HepG2 (cell line): Measurements from ENCODE around the gene RRAD. TPM values are rescaled to one million over a fixed set of nuclear protein-coding genes. Genes with fewer than 3 reads are reported as not detected.

Source experiments
- BRD4 ChIP-seq: sonication (generic); formaldehyde crosslinking; IDR thresholded peaks from 2 replicates; pipeline ENCODE4 v1.4.0; 2020; ENCODE audit warnings: missing genetic modification reagents
- FOXA3 ChIP-seq: IDR thresholded peaks from 2 replicates; pipeline ENCODE4 v1.6.1; 2016; ENCODE audit warnings: missing genetic modification reagents, missing compliant biosample characterization
- GATA4 ChIP-seq: sonication (generic); IDR thresholded peaks from 2 replicates; pipeline ENCODE4 v1.6.1; 2016; ENCODE audit warnings: antibody characterized with exemption, low read depth, borderline replicate concordance
- KDM1A ChIP-seq: IDR thresholded peaks from 2 replicates; pipeline ENCODE4 v1.6.1; 2016; ENCODE audit warnings: missing compliant biosample characterization
- MTA3 ChIP-seq: sonication (generic); formaldehyde crosslinking; IDR thresholded peaks from 2 replicates; pipeline ENCODE4 v1.4.0; 2020; ENCODE audit warnings: missing genetic modification reagents
- NFKB2 ChIP-seq: sonication (generic); formaldehyde crosslinking; IDR thresholded peaks from 2 replicates; pipeline ENCODE4 v1.4.0; 2020; ENCODE audit warnings: missing genetic modification reagents, borderline replicate concordance
- NR2F6 ChIP-seq, 2 experiments: IDR thresholded peaks; 2 replicates each; pipeline ENCODE4 v1.6.1; 2016; ENCODE audit warnings: antibody characterized with exemption in 1 of 2, mild to moderate bottlenecking in 1 of 2
- RELA ChIP-seq: sonication (generic); formaldehyde crosslinking; IDR thresholded peaks from 2 replicates; pipeline ENCODE4 v1.4.0; 2020; ENCODE audit warnings: missing genetic modification reagents
- SALL1 ChIP-seq: sonication (generic); formaldehyde crosslinking; IDR thresholded peaks from 2 replicates; pipeline ENCODE4 v1.8.0; 2022; ENCODE audit warnings: mild to moderate bottlenecking, missing genetic modification reagents
- YEATS4 ChIP-seq: sonication (generic); formaldehyde crosslinking; IDR thresholded peaks from 2 replicates; pipeline ENCODE4 v1.4.0; 2020; ENCODE audit warnings: missing genetic modification reagents, borderline replicate concordance
- ZNF10 ChIP-seq: sonication (generic); formaldehyde crosslinking; IDR thresholded peaks from 2 replicates; pipeline ENCODE4 v1.4.0; 2020; ENCODE audit warnings: mild to moderate bottlenecking, low read depth, missing genetic modification reagents, borderline replicate concordance
- ZNF143 ChIP-seq: sonication (generic); formaldehyde crosslinking; IDR thresholded peaks from 2 replicates; pipeline ENCODE4 v1.4.0; 2020; ENCODE audit warnings: missing genetic modification reagents
- ZNF207 ChIP-seq: fragments of 450-650 bp; IDR thresholded peaks from 2 replicates; pipeline ENCODE4 v1.6.1; 2016; ENCODE audit warnings: antibody characterized with exemption, borderline replicate concordance
- ZNF333 ChIP-seq: sonication (generic); formaldehyde crosslinking; IDR thresholded peaks from 2 replicates; pipeline ENCODE4 v1.4.0; 2020; ENCODE audit warnings: mild to moderate bottlenecking, missing genetic modification reagents, borderline replicate concordance
- ZNF335 ChIP-seq: sonication (generic); formaldehyde crosslinking; IDR thresholded peaks from 2 replicates; pipeline ENCODE4 v1.4.0; 2020; ENCODE audit warnings: missing genetic modification reagents
- ZNF484 ChIP-seq: sonication (generic); formaldehyde crosslinking; IDR thresholded peaks from 2 replicates; pipeline ENCODE4 v1.5.1; 2020; ENCODE audit warnings: mild to moderate bottlenecking, low read depth, missing genetic modification reagents, borderline replicate concordance
- ZNF615 ChIP-seq: sonication (generic); formaldehyde crosslinking; IDR thresholded peaks from 2 replicates; pipeline ENCODE4 v1.5.0; 2020; ENCODE audit warnings: mild to moderate bottlenecking, missing genetic modification reagents, borderline replicate concordance
- polyA plus RNA-seq, 8 experiments: library from polyadenylated mRNA; depleted of rRNA in 3 of 8; stranded (reverse) in 7 of 8; unstranded in 1 of 8; fragments of >200 nt; fragmentation: Illumina TruSeq in 4 of 8; extraction: Trizol in 4 of 8; gene quantifications; 2 replicates each; pipeline versions ENCODE4 v1.2.1 to v1.2.3, GENCODE V29; 2011 to 2016; ENCODE audit warnings: low read depth in 4 of 8, missing spikeins in 1 of 8, mixed read lengths in 1 of 8; ENCODE audit not compliant: insufficient read depth in 1 of 8
- total RNA-seq, 5 experiments: library from RNA; depleted of rRNA; stranded (reverse); fragments of >200 nt; fragmentation: Illumina TruSeq; extraction: Trizol; gene quantifications; 2 replicates each; pipeline ENCODE4 v1.2.3, GENCODE V29; 2016; ENCODE audit warnings: low read depth in 1 of 5
- TF ChIP-seq, protein P1 (sequence below): sonication (generic); formaldehyde crosslinking; IDR thresholded peaks from 2 replicates; pipeline ENCODE4 v1.5.0; 2020; ENCODE audit warnings: mild to moderate bottlenecking, missing genetic modification reagents
- TF ChIP-seq, protein P2 (sequence below): sonication (generic); formaldehyde crosslinking; IDR thresholded peaks from 2 replicates; pipeline ENCODE4 v1.4.0; 2020; ENCODE audit warnings: mild to moderate bottlenecking, missing genetic modification reagents
- TF ChIP-seq, protein P3 (sequence below): sonication (generic); formaldehyde crosslinking; IDR thresholded peaks from 2 replicates; pipeline ENCODE4 v1.5.0; 2020; ENCODE audit warnings: missing genetic modification reagents
- TF ChIP-seq, protein P4 (sequence below): sonication (generic); formaldehyde crosslinking; IDR thresholded peaks from 2 replicates; pipeline ENCODE4 v1.4.0; 2020; ENCODE audit warnings: missing genetic modification reagents
- TF ChIP-seq, protein P5 (sequence below): sonication (generic); formaldehyde crosslinking; conservative IDR thresholded peaks from 2 replicates; pipeline ENCODE4 v1.8.0; 2022; ENCODE audit warnings: low read depth, missing genetic modification reagents

Gene RRAD
- total and polyA plus RNA-seq, 2 of the 13 experiments (the other 11 are each of a cell fraction or from before 2014, with no cell fraction given), result 0.80 to 1.1 TPM

DNA sequence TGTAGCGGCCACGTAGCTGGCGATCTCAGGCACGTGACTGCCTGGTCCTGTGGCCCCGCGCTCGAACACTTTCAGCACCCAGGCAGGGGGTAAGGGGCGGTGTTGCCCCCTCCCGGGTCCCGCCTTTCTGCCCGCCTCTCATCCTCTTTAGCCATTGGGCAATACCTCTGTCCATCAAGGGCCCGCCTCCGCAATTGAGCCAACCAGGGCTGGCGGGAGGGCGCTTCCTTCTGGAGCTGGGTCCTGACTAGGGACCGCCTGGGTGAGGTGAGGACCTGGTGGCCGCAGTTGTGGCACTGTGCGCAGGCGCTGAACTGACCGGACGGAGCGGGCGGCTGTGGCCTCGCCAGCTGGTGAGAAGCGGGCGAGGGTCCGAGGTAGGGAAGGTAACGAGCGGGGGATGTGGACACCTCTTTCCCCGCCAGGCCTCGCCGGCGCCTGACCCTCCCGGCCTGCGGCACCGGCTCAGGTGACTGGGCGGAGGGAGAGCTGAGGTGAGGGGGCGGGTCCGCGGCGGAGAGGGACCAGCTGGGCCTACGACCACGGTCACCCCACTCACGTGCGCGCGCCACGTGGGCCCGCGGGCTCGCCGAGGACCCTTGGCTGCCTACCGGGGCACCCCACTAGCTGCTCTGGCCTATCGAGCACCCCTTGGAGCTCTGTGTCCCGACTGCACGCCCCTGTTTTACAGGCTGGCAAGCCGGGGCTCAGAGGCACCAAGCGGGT is 44.9 kb downstream of the RRAD start, which contains the start of gene PDP2 (continued):
- TF ChIP-seq ZNF484, result 0 out of 2 replicates have a peak, but pooled peaks have one; percentile 89
- peak; percentile 97 for TF ChIP-seq YEATS4 (CRISPR knock-in tag)
- TF ChIP-seq ZNF335 (CRISPR knock-in tag), result peak; percentile 91
- TF ChIP-seq ZNF615, result no peak
- TF ChIP-seq, protein P1, sequence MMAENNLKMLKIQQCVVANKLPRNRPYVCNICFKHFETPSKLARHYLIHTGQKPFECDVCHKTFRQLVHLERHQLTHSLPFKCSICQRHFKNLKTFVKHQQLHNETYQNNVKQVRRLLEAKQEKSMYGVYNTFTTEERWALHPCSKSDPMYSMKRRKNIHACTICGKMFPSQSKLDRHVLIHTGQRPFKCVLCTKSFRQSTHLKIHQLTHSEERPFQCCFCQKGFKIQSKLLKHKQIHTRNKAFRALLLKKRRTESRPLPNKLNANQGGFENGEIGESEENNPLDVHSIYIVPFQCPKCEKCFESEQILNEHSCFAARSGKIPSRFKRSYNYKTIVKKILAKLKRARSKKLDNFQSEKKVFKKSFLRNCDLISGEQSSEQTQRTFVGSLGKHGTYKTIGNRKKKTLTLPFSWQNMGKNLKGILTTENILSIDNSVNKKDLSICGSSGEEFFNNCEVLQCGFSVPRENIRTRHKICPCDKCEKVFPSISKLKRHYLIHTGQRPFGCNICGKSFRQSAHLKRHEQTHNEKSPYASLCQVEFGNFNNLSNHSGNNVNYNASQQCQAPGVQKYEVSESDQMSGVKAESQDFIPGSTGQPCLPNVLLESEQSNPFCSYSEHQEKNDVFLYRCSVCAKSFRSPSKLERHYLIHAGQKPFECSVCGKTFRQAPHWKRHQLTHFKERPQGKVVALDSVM (CRISPR knock-in tag), result peak; percentile 78
- TF ChIP-seq, protein P2, sequence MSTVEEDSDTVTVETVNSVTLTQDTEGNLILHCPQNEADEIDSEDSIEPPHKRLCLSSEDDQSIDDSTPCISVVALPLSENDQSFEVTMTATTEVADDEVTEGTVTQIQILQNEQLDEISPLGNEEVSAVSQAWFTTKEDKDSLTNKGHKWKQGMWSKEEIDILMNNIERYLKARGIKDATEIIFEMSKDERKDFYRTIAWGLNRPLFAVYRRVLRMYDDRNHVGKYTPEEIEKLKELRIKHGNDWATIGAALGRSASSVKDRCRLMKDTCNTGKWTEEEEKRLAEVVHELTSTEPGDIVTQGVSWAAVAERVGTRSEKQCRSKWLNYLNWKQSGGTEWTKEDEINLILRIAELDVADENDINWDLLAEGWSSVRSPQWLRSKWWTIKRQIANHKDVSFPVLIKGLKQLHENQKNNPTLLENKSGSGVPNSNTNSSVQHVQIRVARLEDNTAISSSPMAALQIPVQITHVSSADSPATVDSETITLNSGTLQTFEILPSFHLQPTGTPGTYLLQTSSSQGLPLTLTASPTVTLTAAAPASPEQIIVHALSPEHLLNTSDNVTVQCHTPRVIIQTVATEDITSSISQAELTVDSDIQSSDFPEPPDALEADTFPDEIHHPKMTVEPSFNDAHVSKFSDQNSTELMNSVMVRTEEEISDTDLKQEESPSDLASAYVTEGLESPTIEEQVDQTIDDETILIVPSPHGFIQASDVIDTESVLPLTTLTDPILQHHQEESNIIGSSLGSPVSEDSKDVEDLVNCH (CRISPR knock-in tag), result peak; percentile 68; the same call in 1 of the 2 replicates
- TF ChIP-seq, protein P3, sequence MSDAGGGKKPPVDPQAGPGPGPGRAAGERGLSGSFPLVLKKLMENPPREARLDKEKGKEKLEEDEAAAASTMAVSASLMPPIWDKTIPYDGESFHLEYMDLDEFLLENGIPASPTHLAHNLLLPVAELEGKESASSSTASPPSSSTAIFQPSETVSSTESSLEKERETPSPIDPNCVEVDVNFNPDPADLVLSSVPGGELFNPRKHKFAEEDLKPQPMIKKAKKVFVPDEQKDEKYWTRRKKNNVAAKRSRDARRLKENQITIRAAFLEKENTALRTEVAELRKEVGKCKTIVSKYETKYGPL (CRISPR knock-in tag), result peak; percentile 88
- TF ChIP-seq, protein P4, sequence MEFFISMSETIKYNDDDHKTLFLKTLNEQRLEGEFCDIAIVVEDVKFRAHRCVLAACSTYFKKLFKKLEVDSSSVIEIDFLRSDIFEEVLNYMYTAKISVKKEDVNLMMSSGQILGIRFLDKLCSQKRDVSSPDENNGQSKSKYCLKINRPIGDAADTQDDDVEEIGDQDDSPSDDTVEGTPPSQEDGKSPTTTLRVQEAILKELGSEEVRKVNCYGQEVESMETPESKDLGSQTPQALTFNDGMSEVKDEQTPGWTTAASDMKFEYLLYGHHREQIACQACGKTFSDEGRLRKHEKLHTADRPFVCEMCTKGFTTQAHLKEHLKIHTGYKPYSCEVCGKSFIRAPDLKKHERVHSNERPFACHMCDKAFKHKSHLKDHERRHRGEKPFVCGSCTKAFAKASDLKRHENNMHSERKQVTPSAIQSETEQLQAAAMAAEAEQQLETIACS (CRISPR knock-in tag), result peak; percentile 71
- no peak for TF ChIP-seq ZNF10 (CRISPR knock-in tag)
- TF ChIP-seq ZNF143 (CRISPR knock-in tag), result peak; percentile 10; the same call in 1 of the 2 replicates
- 0 out of 2 replicates have a peak, but pooled peaks have one; percentile 24 for TF ChIP-seq NR2F6 (IDR thresholded peaks at IDR 0.05)
- no peak for TF ChIP-seq NR2F6 (CRISPR knock-in tag; IDR thresholded peaks at IDR 0.05)
- peak; percentile 36; the same call in 1 of the 2 replicates for TF ChIP-seq FOXA3
- TF ChIP-seq ZNF333 (CRISPR knock-in tag), result peak; percentile 71
- TF ChIP-seq SALL1 (CRISPR knock-in tag), result peak; percentile 87
- TF ChIP-seq, protein P5, sequence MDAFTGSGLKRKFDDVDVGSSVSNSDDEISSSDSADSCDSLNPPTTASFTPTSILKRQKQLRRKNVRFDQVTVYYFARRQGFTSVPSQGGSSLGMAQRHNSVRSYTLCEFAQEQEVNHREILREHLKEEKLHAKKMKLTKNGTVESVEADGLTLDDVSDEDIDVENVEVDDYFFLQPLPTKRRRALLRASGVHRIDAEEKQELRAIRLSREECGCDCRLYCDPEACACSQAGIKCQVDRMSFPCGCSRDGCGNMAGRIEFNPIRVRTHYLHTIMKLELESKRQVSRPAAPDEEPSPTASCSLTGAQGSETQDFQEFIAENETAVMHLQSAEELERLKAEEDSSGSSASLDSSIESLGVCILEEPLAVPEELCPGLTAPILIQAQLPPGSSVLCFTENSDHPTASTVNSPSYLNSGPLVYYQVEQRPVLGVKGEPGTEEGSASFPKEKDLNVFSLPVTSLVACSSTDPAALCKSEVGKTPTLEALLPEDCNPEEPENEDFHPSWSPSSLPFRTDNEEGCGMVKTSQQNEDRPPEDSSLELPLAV (CRISPR knock-in tag), result no peak
- peak; percentile 97; the same call in 1 of the 2 replicates for TF ChIP-seq NFKB2 (CRISPR knock-in tag)
- TF ChIP-seq BRD4, result peak; percentile 61
- TF ChIP-seq GATA4, result no peak
- TF ChIP-seq ZNF207, result no peak
- TF ChIP-seq MTA3 (CRISPR knock-in tag), result no peak
- no peak for TF ChIP-seq RELA (CRISPR knock-in tag)
- TF ChIP-seq KDM1A (CRISPR knock-in tag), result no peak
